ENCODE results near the gene DIAPH2. TPM values are rescaled to one million over a fixed set of nuclear protein-coding genes. Genes with fewer than 3 reads are reported as not detected.

DIAPH2 gene
- total RNA-seq, 1 experiment from 2014 or later: 10.4 TPM

DNA sequence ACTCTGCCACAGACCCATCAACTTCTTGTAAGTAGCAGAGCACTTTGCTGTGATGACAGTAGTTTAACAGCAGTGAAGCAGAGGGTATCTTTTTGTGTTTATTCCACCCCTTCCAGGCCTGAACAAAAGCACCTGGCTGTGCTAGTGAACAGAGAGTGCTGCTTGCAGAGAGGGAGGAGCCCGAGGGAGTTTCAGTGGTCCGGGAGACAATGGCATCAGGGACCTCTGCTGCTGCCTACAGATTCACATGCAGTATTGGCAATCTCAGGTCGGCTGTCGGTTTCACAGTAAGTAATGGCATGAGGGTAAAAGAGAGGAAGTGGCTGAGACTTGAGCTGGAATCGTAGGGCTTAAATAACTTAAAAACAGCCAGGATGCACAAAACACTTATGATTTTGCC lies 954.9 kb downstream of the DIAPH2 start:
- TF ChIP-seq, protein P1, sequence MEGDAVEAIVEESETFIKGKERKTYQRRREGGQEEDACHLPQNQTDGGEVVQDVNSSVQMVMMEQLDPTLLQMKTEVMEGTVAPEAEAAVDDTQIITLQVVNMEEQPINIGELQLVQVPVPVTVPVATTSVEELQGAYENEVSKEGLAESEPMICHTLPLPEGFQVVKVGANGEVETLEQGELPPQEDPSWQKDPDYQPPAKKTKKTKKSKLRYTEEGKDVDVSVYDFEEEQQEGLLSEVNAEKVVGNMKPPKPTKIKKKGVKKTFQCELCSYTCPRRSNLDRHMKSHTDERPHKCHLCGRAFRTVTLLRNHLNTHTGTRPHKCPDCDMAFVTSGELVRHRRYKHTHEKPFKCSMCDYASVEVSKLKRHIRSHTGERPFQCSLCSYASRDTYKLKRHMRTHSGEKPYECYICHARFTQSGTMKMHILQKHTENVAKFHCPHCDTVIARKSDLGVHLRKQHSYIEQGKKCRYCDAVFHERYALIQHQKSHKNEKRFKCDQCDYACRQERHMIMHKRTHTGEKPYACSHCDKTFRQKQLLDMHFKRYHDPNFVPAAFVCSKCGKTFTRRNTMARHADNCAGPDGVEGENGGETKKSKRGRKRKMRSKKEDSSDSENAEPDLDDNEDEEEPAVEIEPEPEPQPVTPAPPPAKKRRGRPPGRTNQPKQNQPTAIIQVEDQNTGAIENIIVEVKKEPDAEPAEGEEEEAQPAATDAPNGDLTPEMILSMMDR (conservative IDR thresholded peaks at IDR 0.05; ENCODE audit: low read depth, low read length): no peak
- no peak for TF ChIP-seq EZH2 (IDR thresholded peaks at IDR 0.05; ENCODE audit: borderline replicate concordance, low read depth, low read length, poor library complexity, severe bottlenecking)
- ChIA-PET CTCF (no interaction called here), POLR2A (ENCODE audit: low non-redundant PET) (no interaction called here)
- no TSS peak for BruUV-seq (replicated peaks)
- intact Hi-C loops (cut with micrococcal nuclease; ENCODE audit: unreplicated experiment): no loop called here
- H3K4me1 ChIP-seq (ENCODE audit: insufficient read depth, low read length, poor library complexity, severe bottlenecking): no peaks in the 10 kb centered on the region
- no peak overlapping the region for H3K4me3 ChIP-seq (ENCODE audit: low read depth, low read length, poor library complexity, severe bottlenecking)
- H3K27me3 ChIP-seq (replicated peaks; ENCODE audit: insufficient read depth, low read depth, low read length, poor library complexity): no peaks in the 10 kb centered on the region
- no peak overlapping the region for H3K27ac ChIP-seq (ENCODE audit: low read depth, low read length, poor library complexity, severe bottlenecking)
- no peaks in the 10 kb centered on the region for H3K9me3 ChIP-seq (ENCODE audit: low read depth, low read length, poor library complexity, severe bottlenecking)
- DNase-seq (ENCODE audit: low spot score): no peak
- H3K36me3 ChIP-seq (ENCODE audit: insufficient read depth, low read length, poor library complexity, severe bottlenecking): no peaks in the 10 kb centered on the region

Other genes starting within 250 kb of the DIAPH2 start
- 0.30 and 0.66 TPM in 2 replicates for gene RPA4, start 199.1 kb downstream of the DIAPH2 start, total RNA-seq (2021)